SH-SY5Y (cell line): ENCODE measurements around the gene AKAP3.

ENCODE experiments used
- GATA2 ChIP-seq: IDR thresholded peaks from 2 replicates; pipeline ENCODE4 v1.6.1; 2011; ENCODE audit warnings: mild to moderate bottlenecking, low read depth, low read length
- GATA3 ChIP-seq: IDR thresholded peaks from 2 replicates; pipeline ENCODE4 v1.6.1; 2011; ENCODE audit warnings: low read depth, mild to moderate bottlenecking, low read length, moderate library complexity

The AKAP3 gene

DNA sequence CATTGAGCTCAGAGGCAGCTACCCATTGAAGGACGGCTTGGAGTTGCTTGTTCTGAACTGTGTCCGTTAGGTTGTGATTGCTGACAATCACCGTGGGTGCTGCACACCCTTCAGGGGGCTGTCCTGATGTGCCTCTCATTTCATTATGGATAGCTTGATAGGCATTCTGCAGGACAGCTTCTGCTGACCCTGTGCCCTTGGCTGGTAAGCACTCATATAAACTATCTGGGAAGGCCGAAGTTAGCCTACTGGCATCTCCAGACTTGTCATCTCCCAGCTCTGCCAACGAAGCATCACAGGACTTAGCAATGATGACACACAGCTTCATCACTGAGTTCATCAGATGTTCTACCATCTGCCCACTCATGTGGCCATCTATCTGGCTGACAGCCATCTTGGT, 22.3 kb downstream of the AKAP3 start:
- no peak for TF ChIP-seq GATA2
- TF ChIP-seq GATA3: no peak

DNA sequence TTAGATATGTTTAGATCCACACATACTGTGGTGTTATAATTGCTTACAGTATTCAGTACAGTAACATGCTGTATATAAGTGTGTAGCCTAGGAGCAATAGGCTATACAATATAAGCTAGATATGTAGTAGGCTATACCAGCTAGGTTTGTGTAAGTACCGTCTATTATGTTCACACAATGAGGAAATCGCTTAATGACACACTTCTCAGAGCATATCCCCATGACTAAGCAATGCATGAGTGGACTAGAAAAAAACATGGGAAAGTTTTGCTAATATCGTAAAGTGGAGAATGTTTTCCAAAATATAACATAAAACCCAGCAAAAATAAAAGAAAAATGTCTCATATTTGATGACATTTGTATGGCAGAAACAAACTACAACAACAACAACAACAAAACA, 27.3 kb downstream of the AKAP3 start:
- TF ChIP-seq GATA2: no peak
- TF ChIP-seq GATA3: no peak

DNA sequence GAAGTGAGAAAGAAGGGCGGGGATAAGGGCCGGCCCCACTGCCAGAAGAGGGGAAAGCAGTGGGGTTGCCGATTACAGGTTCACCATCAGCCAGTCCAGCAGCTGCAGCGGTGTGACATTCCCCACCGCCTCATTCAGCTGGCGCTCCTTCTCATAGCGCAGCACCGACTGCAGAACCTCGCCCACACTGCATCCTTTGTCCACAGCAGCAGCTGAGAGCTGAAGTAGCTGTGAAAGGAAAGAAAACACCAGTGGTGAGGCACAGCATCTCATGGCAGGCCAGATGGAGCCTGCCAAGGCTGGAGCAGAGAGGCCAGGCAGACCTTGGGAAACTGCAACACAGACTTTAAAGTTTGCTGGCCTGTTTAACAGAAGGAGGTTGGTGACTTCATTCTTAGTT, 33.2 kb downstream of the AKAP3 start:
- TF ChIP-seq GATA3 (no peak), GATA2 (no peak)

GRCh38 chr12:4610481-4610880, 38.4 kb downstream of the AKAP3 start:
- no peak for TF ChIP-seq GATA2
- no peak for TF ChIP-seq GATA3

DNA sequence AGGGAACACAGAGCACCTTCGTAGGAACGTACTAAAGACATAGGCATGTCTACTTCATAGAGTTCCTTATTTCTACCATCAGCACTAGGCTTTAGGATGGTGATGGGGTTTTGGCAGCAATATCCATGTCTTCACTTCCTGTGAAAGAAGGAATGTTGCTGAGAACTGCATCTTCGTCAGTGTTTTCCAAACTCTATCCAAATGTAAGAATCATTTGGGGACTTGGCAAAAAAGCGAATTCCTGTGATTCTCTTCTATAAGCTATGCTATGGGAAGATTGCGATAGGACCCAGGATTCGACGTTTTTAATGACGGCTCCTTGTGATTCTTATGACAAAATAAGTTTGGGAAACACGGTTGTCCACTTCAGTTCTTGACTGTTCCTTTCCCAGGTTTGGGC, 39.8 kb downstream of the AKAP3 start:
- TF ChIP-seq GATA3: no peak
- no peak for TF ChIP-seq GATA2

DNA sequence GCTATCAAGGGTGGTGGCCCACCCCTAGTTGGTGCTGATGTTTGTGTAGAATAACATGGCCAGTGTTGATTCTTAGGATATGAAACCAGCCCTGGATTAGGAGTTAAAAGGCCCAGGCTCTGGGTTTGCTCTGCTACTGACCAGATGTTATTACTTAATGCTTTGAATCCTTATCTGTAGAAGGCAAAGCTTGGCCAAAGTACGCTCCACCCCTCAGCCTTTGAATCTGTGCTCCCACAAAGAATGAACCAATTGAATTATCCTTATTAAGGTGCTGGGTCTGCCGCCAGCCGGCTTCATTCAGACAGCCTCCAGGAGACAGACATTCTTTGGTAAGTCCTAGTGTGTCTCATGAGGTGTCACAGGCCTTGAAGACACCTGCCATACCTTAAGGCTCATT, 41.8 kb downstream of the AKAP3 start:
- TF ChIP-seq GATA2 (no peak), GATA3 (no peak)

GRCh38 chr12:4604684-4605193, 44.1 kb downstream of the AKAP3 start:
- TF ChIP-seq GATA3: no peak
- no peak for TF ChIP-seq GATA2

- TF ChIP-seq GATA3: no peak
- TF ChIP-seq GATA2: no peak
Measured at GRCh38 chr12:4603946-4604345, 44.9 kb downstream of the AKAP3 start.

- TF ChIP-seq GATA2 (no peak), GATA3 (no peak)
Measured at GRCh38 chr12:4603421-4603820, 45.4 kb downstream of the AKAP3 start.

- TF ChIP-seq GATA2 (no peak), GATA3 (no peak)
Measured at GRCh38 chr12:4595881-4596280, 53.0 kb downstream of the AKAP3 start.

DNA sequence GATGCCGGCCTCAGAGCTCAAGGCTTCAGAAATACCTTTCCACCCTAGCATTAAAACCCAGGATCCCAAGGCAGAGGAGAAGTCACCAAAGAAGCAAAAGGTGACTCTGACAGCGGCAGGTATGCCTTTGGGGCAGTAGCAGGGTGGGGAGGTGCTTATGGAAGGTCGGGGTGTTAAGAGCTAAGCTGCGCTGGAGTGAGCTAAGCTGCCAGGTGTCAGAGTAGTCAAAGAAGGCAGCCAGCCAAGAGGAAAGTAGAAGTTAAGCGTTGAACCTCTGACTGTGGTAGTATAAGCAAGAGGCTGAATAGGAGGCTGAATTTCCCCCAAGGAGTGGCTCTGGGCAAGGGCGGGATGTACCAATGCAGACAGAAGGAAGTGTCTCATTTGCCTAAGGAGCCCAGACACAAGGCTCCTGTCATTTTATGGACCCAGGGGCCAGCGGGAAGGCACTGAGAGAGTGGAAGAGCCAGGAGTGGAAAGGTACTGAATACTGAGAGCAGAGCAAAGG, 57.6 kb downstream of the AKAP3 start:
- no peak for TF ChIP-seq GATA3
- no peak for TF ChIP-seq GATA2

- TF ChIP-seq GATA3 (no peak), GATA2 (no peak)
Measured at GRCh38 chr12:4589941-4590340, 58.9 kb downstream of the AKAP3 start.

- TF ChIP-seq GATA2: no peak
Measured at GRCh38 chr12:4588916-4589315, 59.9 kb downstream of the AKAP3 start.

DNA sequence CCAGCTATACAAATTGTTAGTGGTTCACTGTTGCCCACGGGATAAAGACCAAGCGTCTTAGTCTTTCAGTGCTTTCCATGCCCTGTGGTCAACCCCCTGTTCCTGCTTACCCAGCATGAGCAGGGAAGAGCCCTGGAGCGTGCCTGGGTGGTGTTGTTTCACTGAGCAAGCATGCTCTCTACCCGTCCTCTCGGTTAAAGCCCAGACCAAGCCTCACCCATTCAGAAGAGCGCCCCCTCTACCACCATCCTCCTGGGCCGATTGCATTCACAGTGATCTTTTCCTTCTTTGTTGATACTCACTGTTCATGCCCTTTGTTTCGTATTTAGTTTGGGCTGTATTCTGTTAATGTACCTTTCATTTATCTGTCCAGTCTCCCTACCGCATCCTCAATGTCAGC, 61.7 kb downstream of the AKAP3 start:
- TF ChIP-seq GATA3 (no peak), GATA2 (no peak)

- TF ChIP-seq GATA3 (no peak), GATA2 (no peak)
Measured at GRCh38 chr12:4586500-4586899, 62.4 kb downstream of the AKAP3 start.

- TF ChIP-seq GATA3 (no peak), GATA2 (no peak)
Measured at GRCh38 chr12:4584896-4585295, 64.0 kb downstream of the AKAP3 start.

GRCh38 chr12:4584281-4584680, 64.6 kb downstream of the AKAP3 start:
- no peak for TF ChIP-seq GATA2
- TF ChIP-seq GATA3: no peak
